D721Med (cell line): Measurements from ENCODE around the gene OR13A1.
"Not testable (repeated sequence)": the region's sequence is repeated elsewhere in the genome, so short reads cannot be mapped to it uniquely, and the experiment has no call there.

ENCODE experiments used
- DNase-seq: peaks from one replicate; pipeline ENCODE4 v3.0.0; 2011; ENCODE audit warnings: low spot score; ENCODE audit not compliant: insufficient read length
- FAIRE-seq: peaks from 2 replicates; lab custom pipeline; 2011; peaks lifted over from hg19 to GRCh38; lab: Jason Lieb, UNC
- TF ChIP-seq, protein P1 (sequence below): IDR thresholded peaks from 2 replicates; pipeline ENCODE4 v1.5.1; 2012; ENCODE audit warnings: mild to moderate bottlenecking, control low read depth; ENCODE audit not compliant: insufficient read depth; ENCODE audit errors: missing control alignments

OR13A1 gene

DNA sequence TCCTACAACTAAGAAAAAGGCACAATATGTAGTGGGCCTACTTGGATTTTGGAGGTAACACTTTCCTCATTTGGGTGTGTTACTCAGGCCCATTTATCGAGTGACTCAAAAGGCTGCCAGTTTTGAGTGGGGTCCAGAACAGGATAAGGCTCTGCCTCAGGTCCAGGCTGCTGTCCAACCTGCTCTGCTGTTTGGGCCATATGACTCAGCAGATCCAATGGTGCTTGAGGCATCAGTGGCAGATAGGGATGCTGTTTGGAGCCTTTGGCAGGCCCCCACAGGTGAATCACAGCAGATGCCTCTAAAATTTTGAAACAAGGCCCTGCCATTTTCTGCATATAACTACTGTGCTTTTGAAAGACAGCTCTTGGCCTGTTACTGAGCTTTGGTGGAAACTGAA, 24.5 kb upstream of the OR13A1 start:
- no peak for FAIRE-seq
- TF ChIP-seq, protein P1, sequence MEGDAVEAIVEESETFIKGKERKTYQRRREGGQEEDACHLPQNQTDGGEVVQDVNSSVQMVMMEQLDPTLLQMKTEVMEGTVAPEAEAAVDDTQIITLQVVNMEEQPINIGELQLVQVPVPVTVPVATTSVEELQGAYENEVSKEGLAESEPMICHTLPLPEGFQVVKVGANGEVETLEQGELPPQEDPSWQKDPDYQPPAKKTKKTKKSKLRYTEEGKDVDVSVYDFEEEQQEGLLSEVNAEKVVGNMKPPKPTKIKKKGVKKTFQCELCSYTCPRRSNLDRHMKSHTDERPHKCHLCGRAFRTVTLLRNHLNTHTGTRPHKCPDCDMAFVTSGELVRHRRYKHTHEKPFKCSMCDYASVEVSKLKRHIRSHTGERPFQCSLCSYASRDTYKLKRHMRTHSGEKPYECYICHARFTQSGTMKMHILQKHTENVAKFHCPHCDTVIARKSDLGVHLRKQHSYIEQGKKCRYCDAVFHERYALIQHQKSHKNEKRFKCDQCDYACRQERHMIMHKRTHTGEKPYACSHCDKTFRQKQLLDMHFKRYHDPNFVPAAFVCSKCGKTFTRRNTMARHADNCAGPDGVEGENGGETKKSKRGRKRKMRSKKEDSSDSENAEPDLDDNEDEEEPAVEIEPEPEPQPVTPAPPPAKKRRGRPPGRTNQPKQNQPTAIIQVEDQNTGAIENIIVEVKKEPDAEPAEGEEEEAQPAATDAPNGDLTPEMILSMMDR = no peak
- no peak for DNase-seq

DNA sequence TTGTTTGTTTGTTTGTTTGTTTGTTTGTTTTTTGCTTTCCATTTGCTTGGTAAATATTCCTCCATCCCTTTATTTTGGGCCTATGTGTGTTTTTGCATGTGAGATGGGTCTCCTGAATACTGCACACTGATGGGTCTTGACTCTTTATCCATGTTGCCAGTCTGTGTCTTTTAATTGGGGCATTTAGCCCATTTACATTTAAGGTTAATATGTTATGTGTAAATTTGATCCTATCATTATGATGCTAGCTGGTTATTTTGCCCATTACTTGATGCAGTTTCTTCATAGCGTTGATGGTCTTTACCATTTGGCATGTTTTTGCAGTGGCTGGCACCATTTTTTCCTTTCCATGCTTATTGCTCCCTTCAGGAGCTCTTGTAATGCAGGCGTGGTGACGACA, 16.4 kb upstream of the OR13A1 start:
- FAIRE-seq, DNase-seq: not testable (repeated sequence)

DNA sequence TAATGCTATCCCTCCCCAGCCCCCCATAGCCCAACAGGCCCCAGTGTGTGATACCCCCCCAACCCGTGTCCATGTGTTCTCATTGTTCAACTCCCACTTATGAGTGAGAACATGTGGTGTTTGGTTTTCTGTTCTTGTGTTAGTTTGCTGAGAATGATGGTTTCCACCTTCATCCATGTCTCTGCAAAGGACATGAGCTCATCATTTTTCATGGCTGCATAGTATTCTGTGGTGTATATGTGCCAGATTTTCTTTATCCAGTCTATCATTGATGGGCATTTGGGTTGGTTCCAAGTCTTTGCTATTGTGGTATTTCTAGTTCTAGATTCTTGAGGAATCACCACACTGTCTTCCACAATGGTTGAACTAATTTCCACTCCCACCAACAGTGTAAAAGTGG, 11.5 kb upstream of the OR13A1 start:
- FAIRE-seq, DNase-seq: not testable (repeated sequence)

DNA sequence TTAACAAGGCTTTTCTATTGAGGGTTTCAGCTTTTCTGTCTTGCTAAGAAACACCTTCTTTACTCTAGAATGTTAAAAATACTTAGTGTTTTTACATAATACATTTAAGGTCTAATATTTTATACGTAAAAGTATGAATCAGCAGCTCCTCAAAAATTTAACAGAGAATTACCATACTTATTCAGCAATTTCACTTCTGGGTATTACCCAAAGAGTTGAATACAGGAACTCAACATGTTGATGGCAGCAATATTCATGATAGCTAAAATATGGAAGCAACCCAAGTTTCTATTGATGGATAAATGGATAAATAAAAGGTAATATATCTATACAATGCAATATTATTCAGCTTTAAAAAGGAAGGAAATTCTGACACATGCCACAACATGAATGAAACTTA, 9.7 kb upstream of the OR13A1 start:
- no peak for DNase-seq
- TF ChIP-seq, protein P1 = no peak
- FAIRE-seq = no peak

DNA sequence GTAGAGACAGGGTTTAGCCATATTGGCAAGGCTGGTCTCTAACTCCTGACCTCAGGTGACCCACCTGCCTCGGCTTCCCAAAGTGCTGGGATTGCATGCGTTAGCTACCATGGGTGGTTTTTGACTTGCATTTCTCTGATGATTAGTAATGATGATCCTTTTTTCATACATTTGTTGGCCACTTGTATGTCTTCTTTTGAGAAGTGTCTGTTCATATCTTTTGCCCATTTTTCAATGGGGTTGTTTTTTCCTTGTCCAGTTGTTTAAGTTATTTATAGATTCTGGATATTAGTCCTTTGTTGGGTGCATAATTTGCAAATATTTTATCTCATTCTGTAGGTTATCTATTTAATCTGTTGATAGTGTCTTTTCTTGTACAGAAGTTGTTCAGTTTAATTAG, 4.3 kb upstream of the OR13A1 start:
- no peak for FAIRE-seq

DNA sequence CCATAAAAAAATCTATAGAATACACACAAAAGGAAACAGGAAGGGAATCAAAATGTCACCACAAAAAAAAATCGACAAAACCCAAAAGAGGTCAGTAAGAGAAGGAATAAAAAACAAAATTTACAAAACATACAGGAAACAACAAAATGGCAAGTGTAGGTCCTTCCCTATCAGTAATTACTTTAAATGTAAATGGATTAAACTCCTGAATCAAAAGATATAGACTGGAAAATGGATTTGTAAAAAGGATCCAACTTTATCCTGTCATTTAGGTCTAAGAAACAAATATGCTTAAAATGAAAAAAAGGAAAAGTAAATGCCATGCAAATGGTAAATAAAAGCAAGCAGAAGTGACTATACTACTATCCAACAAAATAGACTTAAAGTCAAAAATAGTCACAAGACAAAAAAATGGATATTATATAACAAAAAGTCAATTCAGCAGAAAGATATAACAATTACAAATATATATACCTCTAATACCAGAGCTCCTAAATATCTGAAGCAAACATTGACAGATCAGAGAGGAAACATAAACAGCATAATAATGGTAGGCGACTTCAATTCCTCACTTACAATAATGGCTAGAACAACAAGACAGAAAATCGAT, 2.0 kb downstream of the OR13A1 start:
- FAIRE-seq (no peak), DNase-seq (no peak)
- TF ChIP-seq, protein P1 = no peak

More for the DNA sequence above, 4.3 kb upstream of the OR13A1 start:
- TF ChIP-seq, protein P1 = no peak
- no peak for DNase-seq

DNA sequence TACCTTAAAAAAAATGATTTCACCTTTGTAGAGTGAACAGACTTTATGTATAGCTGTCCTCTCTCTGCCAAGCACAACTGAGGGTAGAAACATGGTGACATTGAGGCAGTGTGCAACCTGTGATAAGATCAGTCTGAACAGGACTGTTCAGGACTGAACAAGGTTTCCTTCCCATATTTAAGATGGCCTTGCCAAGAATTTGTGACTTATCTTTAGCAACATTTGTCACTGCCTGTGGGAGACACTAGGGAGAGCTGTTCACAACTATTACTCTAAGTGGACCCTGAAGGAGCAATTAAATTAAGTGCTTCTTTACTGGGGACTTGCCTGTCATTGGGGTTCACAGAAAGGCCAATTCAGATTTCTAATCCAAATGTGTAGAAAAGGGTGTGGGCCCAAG, 6.7 kb downstream of the OR13A1 start:
- TF ChIP-seq, protein P1 = peak; percentile 9
- FAIRE-seq = no peak
- no peak for DNase-seq

DNA sequence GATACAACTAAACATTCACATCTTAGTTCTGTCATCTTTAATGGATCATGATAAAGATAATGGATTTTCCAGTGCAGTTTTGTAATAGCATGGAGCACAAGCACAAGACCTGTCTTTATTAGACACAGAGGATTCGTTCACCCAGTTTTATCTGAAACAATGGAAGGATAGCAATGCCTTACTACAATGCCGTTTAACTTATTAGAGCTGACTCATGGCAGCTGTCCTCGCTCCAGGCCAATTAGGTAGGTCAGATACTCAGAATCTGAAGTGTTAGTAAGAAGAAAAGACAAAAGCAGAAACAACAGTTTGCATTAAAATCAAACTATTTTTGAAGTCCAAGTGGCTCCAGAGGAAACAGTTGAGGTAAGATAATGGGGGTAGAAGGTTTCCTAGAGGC, 12.8 kb downstream of the OR13A1 start:
- FAIRE-seq (no peak), DNase-seq (no peak)
- TF ChIP-seq, protein P1 = no peak

DNA sequence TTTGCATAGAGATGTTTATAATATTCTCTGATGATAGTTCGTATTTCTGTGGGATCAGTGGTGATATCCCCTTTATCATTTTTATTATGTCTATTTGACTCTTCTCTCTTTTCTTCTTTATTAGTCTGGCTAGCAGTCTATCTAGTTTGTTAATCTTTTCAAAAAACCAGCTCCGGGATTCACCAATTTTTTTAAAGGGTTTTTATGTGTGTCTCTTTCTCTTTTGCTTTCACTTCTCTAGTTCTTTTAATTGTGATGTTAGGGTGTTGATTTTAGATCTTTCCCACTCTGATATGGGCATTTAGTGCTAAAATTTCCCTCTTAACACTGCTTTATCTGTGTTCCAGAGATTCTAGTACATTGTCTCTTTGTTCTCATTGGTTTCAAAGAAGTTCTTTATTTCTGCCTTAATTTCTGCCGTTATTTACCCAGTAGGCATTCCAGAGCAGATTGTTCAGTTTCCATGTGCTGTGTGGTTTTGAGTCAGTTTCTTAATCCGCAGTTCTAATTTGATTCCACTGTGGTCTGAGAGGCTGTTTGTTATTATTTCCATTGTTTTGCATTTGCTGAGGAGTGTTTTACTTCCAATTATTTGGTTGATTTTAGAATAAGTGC, 17.0 kb downstream of the OR13A1 start:
- not testable (repeated sequence) for DNase-seq, FAIRE-seq
